GM12878 (cell line): ENCODE results near the gene SYNPR.

Experiments used
- CTCF ChIP-seq, 3 experiments: IDR thresholded peaks in 2 of 3; conservative IDR thresholded peaks in 1 of 3; 2 replicates each; pipeline ENCODE4 v1.5.1; 2011; ENCODE audit warnings: low read depth in 3 of 3, low read length in 3 of 3, mild to moderate bottlenecking in 3 of 3, control low read depth in 2 of 3, moderate library complexity in 2 of 3, inconsistent platforms in 1 of 3, mixed read lengths in 1 of 3; ENCODE audit not compliant: control insufficient read depth in 2 of 3, insufficient read depth in 1 of 3; ENCODE audit errors: extremely low read depth in 1 of 3
- EZH2 ChIP-seq: IDR thresholded peaks from 2 replicates; pipeline ENCODE4 v1.6.1; 2012; ENCODE audit warnings: low read depth, mild to moderate bottlenecking, control low read depth, inconsistent platforms, low read length, borderline replicate concordance; ENCODE audit not compliant: control insufficient read depth
- MLLT1 ChIP-seq: fragments of 450-650 bp; IDR thresholded peaks from 2 replicates; pipeline ENCODE4 v1.6.1; 2016; ENCODE audit warnings: mild to moderate bottlenecking
- RCOR1 ChIP-seq: conservative IDR thresholded peaks from 2 replicates; pipeline ENCODE4 v1.6.1; 2012; ENCODE audit warnings: low read depth, low read length, improper control_type of control experiment

GRCh38 chr3:63370094-63370493 is 92.0 kb downstream of the SYNPR start:
- TF ChIP-seq CTCF (IDR thresholded peaks at IDR 0.05 in 2 of 3, conservative IDR thresholded peaks at IDR 0.05 in 1 of 3; ENCODE audit: control insufficient read depth in 2 of 3, extremely low read depth in 1 of 3, insufficient read depth in 1 of 3, low read depth in 3 of 3, low read length in 3 of 3), result no peak
- TF ChIP-seq RCOR1, result no peak
- no peak for TF ChIP-seq MLLT1
- no peak for TF ChIP-seq EZH2
